RPMI8226 (cell line): ENCODE data around the gene ANO4.
"Not testable (repeated sequence)": the region's sequence is repeated elsewhere in the genome, so short reads cannot be mapped to it uniquely, and the experiment has no call there.

Source experiments
- DNase-seq: peaks from one replicate; pipeline ENCODE4 v3.0.0-alpha.2; 2015

Gene ANO4

GRCh38 chr12:101110866-101111265 is 316.3 kb downstream of the ANO4 start:
- DNase-seq = no peak

- DNase-seq = no peak
These were observed 316.9 kb downstream of the ANO4 start for GRCh38 chr12:101111441-101111840.

GRCh38 chr12:101115326-101115725 is 320.8 kb downstream of the ANO4 start:
- DNase-seq = no peak

- DNase-seq = no peak
These were observed 322.3 kb downstream of the ANO4 start for GRCh38 chr12:101116911-101117310.

- DNase-seq = no peak
These were observed 323.3 kb downstream of the ANO4 start for GRCh38 chr12:101117842-101118241.

GRCh38 chr12:101127521-101128219 is 333.1 kb downstream of the ANO4 start:
- DNase-seq = no peak

GRCh38 chr12:101145777-101146431 is 351.3 kb downstream of the ANO4 start:
- DNase-seq = not testable (repeated sequence)

GRCh38 chr12:101165319-101165718 is 370.7 kb downstream of the ANO4 start:
- DNase-seq = no peak

GRCh38 chr12:101166866-101167265 is 372.3 kb downstream of the ANO4 start:
- no peak for DNase-seq

GRCh38 chr12:101168001-101168400 is 373.4 kb downstream of the ANO4 start:
- no peak for DNase-seq

- DNase-seq = peak; percentile 47
These were observed 377.7 kb downstream of the ANO4 start for GRCh38 chr12:101172316-101172715.

- DNase-seq = peak; percentile 89
These were observed 378.7 kb downstream of the ANO4 start for GRCh38 chr12:101173197-101173749.

- DNase-seq = no peak
These were observed 380.0 kb downstream of the ANO4 start for GRCh38 chr12:101174541-101174940.
